HEK293 (cell line): ENCODE results near the gene NDFIP2.

Experiments
- CTCF ChIA-PET: fragments of 350-600 bp; formaldehyde crosslinking; extraction: SDS; loops from one replicate; lab custom pipeline; 2021; ENCODE audit warnings: antibody characterized with exemption; lab: Yijun Ruan, JAX
- POLR2A ChIA-PET: fragments of 300-600 bp; formaldehyde crosslinking; extraction: SDS; loops from one replicate; lab custom pipeline; 2020; ENCODE audit warnings: antibody characterized with exemption, inconsistent platforms; lab: Yijun Ruan, JAX
- H3K27ac ChIP-seq: fragments of 200-500 bp; sonication (Bioruptor generic); 2 replicates; pipeline ENCODE4 v1.5.1; 2014; ENCODE audit warnings: low read depth, low read length, control low read depth, inconsistent platforms; ENCODE audit errors: extremely low read depth
- H3K36me3 ChIP-seq, 2 experiments: fragments of 200-500 bp in 1 of 2; sonication (Bioruptor generic) in 1 of 2; 1 replicate in 1 of 2; 2 replicates in 1 of 2; pipeline ENCODE4 v1.5.1; 2014 to 2017; ENCODE audit warnings: inconsistent platforms in 2 of 2, low read length in 2 of 2; ENCODE audit not compliant: control insufficient read depth in 2 of 2, insufficient read depth in 1 of 2
- H3K4me1 ChIP-seq: fragments of 200-500 bp; sonication (Bioruptor generic); 2 replicates; pipeline ENCODE4 v1.5.1; 2014; ENCODE audit warnings: mild to moderate bottlenecking, low read length, inconsistent platforms; ENCODE audit not compliant: control insufficient read depth, insufficient read depth
- H3K4me3 ChIP-seq: 2 replicates; pipeline ENCODE4 v1.5.1; 2011; ENCODE audit warnings: low read depth, mild to moderate bottlenecking, control low read depth, low read length, moderate library complexity
- H3K9me3 ChIP-seq: fragments of 200-500 bp; sonication (Bioruptor generic); 2 replicates; pipeline ENCODE4 v1.5.1; 2014; ENCODE audit warnings: low read depth, low read length, inconsistent platforms; ENCODE audit not compliant: control insufficient read depth, insufficient read depth
- ATF2 ChIP-seq: fragments of 450-650 bp; formaldehyde crosslinking; IDR thresholded peaks from 2 replicates; pipeline ENCODE4 v1.5.1; 2016; ENCODE audit warnings: missing biosample characterization, missing genetic modification characterization, low read depth
- CTCF ChIP-seq: fragments of 450-650 bp; formaldehyde crosslinking; IDR thresholded peaks from 2 replicates; pipeline ENCODE4 v1.5.1; 2016; ENCODE audit warnings: missing biosample characterization, missing genetic modification characterization
- MYNN ChIP-seq: fragments of 450-650 bp; formaldehyde crosslinking; IDR thresholded peaks from 2 replicates; pipeline ENCODE4 v1.5.1; 2016; ENCODE audit warnings: missing biosample characterization, missing genetic modification characterization, borderline replicate concordance
- PBX3 ChIP-seq: sonication (generic); formaldehyde crosslinking; IDR thresholded peaks from 2 replicates; pipeline ENCODE4 v1.8.1; 2022; ENCODE audit warnings: mild to moderate bottlenecking, moderate library complexity, missing genetic modification reagents
- RBAK ChIP-seq: fragments of 450-650 bp; formaldehyde crosslinking; IDR thresholded peaks from 2 replicates; pipeline ENCODE4 v1.5.1; 2016; ENCODE audit warnings: missing biosample characterization, missing genetic modification characterization
- SETDB1 ChIP-seq: IDR thresholded peaks from one replicate; pipeline ENCODE4 v1.6.1; 2017; ENCODE audit warnings: mild to moderate bottlenecking, low read length, moderate library complexity, mixed read lengths; ENCODE audit not compliant: insufficient read length
- SP7 ChIP-seq: fragments of 450-650 bp; formaldehyde crosslinking; IDR thresholded peaks from 2 replicates; pipeline ENCODE4 v1.5.1; 2016; ENCODE audit warnings: missing biosample characterization, missing genetic modification characterization
- TCF7L2 ChIP-seq: IDR thresholded peaks from 2 replicates; pipeline ENCODE4 v1.6.1; 2011; ENCODE audit warnings: low read depth, mild to moderate bottlenecking, inconsistent platforms, low read length, moderate library complexity, borderline replicate concordance
- ZBTB17 ChIP-seq: fragments of 450-650 bp; formaldehyde crosslinking; IDR thresholded peaks from 2 replicates; pipeline ENCODE4 v1.5.1; 2016; ENCODE audit warnings: missing biosample characterization, missing genetic modification characterization
- ZBTB21 ChIP-seq: fragments of 450-650 bp; formaldehyde crosslinking; IDR thresholded peaks from 2 replicates; pipeline ENCODE4 v1.5.1; 2017; ENCODE audit warnings: missing biosample characterization, missing genetic modification characterization
- ZFP37 ChIP-seq: fragments of 450-650 bp; formaldehyde crosslinking; IDR thresholded peaks from 2 replicates; pipeline ENCODE4 v1.5.1; 2016; ENCODE audit warnings: missing biosample characterization, missing genetic modification characterization
- ZNF112 ChIP-seq: fragments of 450-650 bp; formaldehyde crosslinking; IDR thresholded peaks from 2 replicates; pipeline ENCODE4 v1.5.0; 2017; ENCODE audit warnings: missing biosample characterization, missing genetic modification characterization
- ZNF133 ChIP-seq: fragments of 450-650 bp; formaldehyde crosslinking; IDR thresholded peaks from 2 replicates; pipeline ENCODE4 v1.5.1; 2016; ENCODE audit warnings: missing biosample characterization, missing genetic modification characterization
- ZNF155 ChIP-seq: fragments of 450-650 bp; formaldehyde crosslinking; IDR thresholded peaks from 2 replicates; pipeline ENCODE4 v1.5.1; 2016; ENCODE audit warnings: missing biosample characterization, missing genetic modification characterization
- ZNF175 ChIP-seq: fragments of 450-650 bp; formaldehyde crosslinking; IDR thresholded peaks from 2 replicates; pipeline ENCODE4 v1.5.1; 2016; ENCODE audit warnings: missing biosample characterization, missing genetic modification characterization
- ZNF184 ChIP-seq: fragments of 450-650 bp; IDR thresholded peaks from 2 replicates; pipeline ENCODE4 v1.5.1; 2018; ENCODE audit warnings: missing biosample characterization, mild to moderate bottlenecking, missing genetic modification characterization
- ZNF239 ChIP-seq: fragments of 450-650 bp; formaldehyde crosslinking; IDR thresholded peaks from 2 replicates; pipeline ENCODE4 v1.5.1; 2016; ENCODE audit warnings: missing biosample characterization, missing genetic modification characterization
- ZNF248 ChIP-seq: fragments of 450-650 bp; formaldehyde crosslinking; IDR thresholded peaks from 2 replicates; pipeline ENCODE4 v1.5.1; 2017; ENCODE audit warnings: missing biosample characterization, missing genetic modification characterization
- ZNF302 ChIP-seq: fragments of 450-650 bp; formaldehyde crosslinking; IDR thresholded peaks from 2 replicates; pipeline ENCODE4 v1.5.1; 2016; ENCODE audit warnings: missing biosample characterization, missing genetic modification characterization, low read depth
- ZNF311 ChIP-seq: fragments of 450-650 bp; formaldehyde crosslinking; IDR thresholded peaks from 2 replicates; pipeline ENCODE4 v1.5.1; 2017; ENCODE audit warnings: missing biosample characterization, missing genetic modification characterization, borderline replicate concordance
- ZNF335 ChIP-seq: fragments of 450-650 bp; formaldehyde crosslinking; conservative IDR thresholded peaks from 2 replicates; pipeline ENCODE4 v1.5.1; 2016; ENCODE audit warnings: missing biosample characterization, missing genetic modification characterization
- ZNF350 ChIP-seq: fragments of 450-650 bp; formaldehyde crosslinking; IDR thresholded peaks from 2 replicates; pipeline ENCODE4 v1.5.0; 2017; ENCODE audit warnings: missing biosample characterization, mild to moderate bottlenecking, missing genetic modification characterization
- ZNF473 ChIP-seq: fragments of 450-650 bp; formaldehyde crosslinking; IDR thresholded peaks from 2 replicates; pipeline ENCODE4 v1.5.1; 2017; ENCODE audit warnings: missing biosample characterization, missing genetic modification characterization
- ZNF48 ChIP-seq: fragments of 450-650 bp; formaldehyde crosslinking; IDR thresholded peaks from 2 replicates; pipeline ENCODE4 v1.5.1; 2016; ENCODE audit warnings: missing biosample characterization, missing genetic modification characterization
- ZNF544 ChIP-seq: fragments of 450-650 bp; formaldehyde crosslinking; IDR thresholded peaks from 2 replicates; pipeline ENCODE4 v1.5.0; 2017; ENCODE audit warnings: missing biosample characterization, missing genetic modification characterization
- ZNF549 ChIP-seq: fragments of 450-650 bp; IDR thresholded peaks from 2 replicates; pipeline ENCODE4 v1.5.1; 2018; ENCODE audit warnings: missing biosample characterization, missing genetic modification characterization, mild to moderate bottlenecking, inconsistent platforms, moderate library complexity
- ZNF558 ChIP-seq: fragments of 450-650 bp; formaldehyde crosslinking; IDR thresholded peaks from 2 replicates; pipeline ENCODE4 v1.5.1; 2016; ENCODE audit warnings: missing biosample characterization, missing genetic modification characterization
- ZNF654 ChIP-seq: fragments of 450-650 bp; formaldehyde crosslinking; IDR thresholded peaks from 2 replicates; pipeline ENCODE4 v1.5.1; 2016; ENCODE audit warnings: low read depth, missing biosample characterization, missing genetic modification characterization
- ZNF664 ChIP-seq: fragments of 450-650 bp; formaldehyde crosslinking; IDR thresholded peaks from 2 replicates; pipeline ENCODE4 v1.5.1; 2016; ENCODE audit warnings: missing biosample characterization, missing genetic modification characterization
- ZNF76 ChIP-seq: fragments of 450-650 bp; formaldehyde crosslinking; IDR thresholded peaks from 2 replicates; pipeline ENCODE4; 2016; ENCODE audit warnings: low read depth, missing biosample characterization, missing genetic modification characterization, borderline replicate concordance
- ZNF785 ChIP-seq: fragments of 450-650 bp; formaldehyde crosslinking; IDR thresholded peaks from 2 replicates; pipeline ENCODE4 v1.5.1; 2016; ENCODE audit warnings: missing biosample characterization, missing genetic modification characterization

The NDFIP2 gene

GRCh38 chr13:79541426-79542049, 60.6 kb downstream of the NDFIP2 start (continued):
- TF ChIP-seq CTCF (0 out of 2 replicates have a peak, but pooled peaks have one; percentile 20), ZNF654 (peak; percentile 74), TCF7L2 (no peak), ATF2 (tag by site-specific recombination) (no peak), ZNF239 (tag by site-specific recombination) (no peak), ZNF48 (tag by site-specific recombination) (no peak), ZNF112 (tag by site-specific recombination) (no peak), ZNF184 (tag by site-specific recombination) (no peak), PBX3 (no peak), ZBTB17 (tag by site-specific recombination) (no peak), ZNF175 (tag by site-specific recombination) (no peak), ZFP37 (tag by site-specific recombination) (no peak), ZNF473 (tag by site-specific recombination) (no peak), ZNF335 (tag by site-specific recombination) (no peak), ZNF248 (no peak)

GRCh38 chr13:79543883-79544282, 62.9 kb downstream of the NDFIP2 start:
- ChIA-PET CTCF (interaction anchor here (0.6 to 5.9 kb wide), 7 partner anchors 8 to 1303 kb away, joined by 3 to 50 read pairs (median 3); no protein-coding TSS in a partner anchor), POLR2A (no interaction called here)
- TF ChIP-seq ZNF664 (tag by site-specific recombination) (0 out of 2 replicates have a peak, but pooled peaks have one; percentile 34), ZNF558 (tag by site-specific recombination) (no peak)
- Histone ChIP-seq H3K4me3 (no peak overlapping the region), H3K27ac (no peak overlapping the region), H3K9me3 (no peaks in the 10 kb centered on the region), H3K4me1 (no peaks in the 10 kb centered on the region), H3K36me3 (no peaks in the 10 kb centered on the region)

- POLR2A ChIA-PET, result no interaction called here
- H3K4me3 ChIP-seq, result no peak overlapping the region
- TF ChIP-seq RBAK (tag by site-specific recombination), result no peak
- no peak for TF ChIP-seq ZNF302 (tag by site-specific recombination)
- TF ChIP-seq ZNF133 (tag by site-specific recombination), result no peak
- no peak for TF ChIP-seq ZNF544 (tag by site-specific recombination)
- no peak for TF ChIP-seq ZNF76 (tag by site-specific recombination)
- no peak for TF ChIP-seq ZBTB21 (tag by site-specific recombination)
- TF ChIP-seq ZNF549, result no peak
- TF ChIP-seq ZNF155 (tag by site-specific recombination), result no peak
- TF ChIP-seq ZNF311, result no peak
- TF ChIP-seq SP7 (tag by site-specific recombination), result no peak
- TF ChIP-seq SETDB1, result no peak
- TF ChIP-seq MYNN, result no peak
- TF ChIP-seq ZNF350, result no peak
- TF ChIP-seq ZNF785 (tag by site-specific recombination), result no peak
- TF ChIP-seq, all 188 proteins: peak for 0
- CTCF ChIA-PET, result interaction anchor here (0.7 to 5.9 kb wide), 3 partner anchors 8 to 841 kb away, joined by 3 to 50 read pairs (median 5); no protein-coding TSS in a partner anchor
- Histone ChIP-seq H3K9me3 (no peaks in the 10 kb centered on the region), H3K27ac (no peak overlapping the region), H3K36me3 (no peaks in the 10 kb centered on the region), H3K4me1 (no peaks in the 10 kb centered on the region)
These were observed 66.5 kb downstream of the NDFIP2 start for GRCh38 chr13:79547211-79548195.
